Ishikawa (cell line): ENCODE results near the gene DNAL1.

Experiments used
- CEBPB ChIP-seq: IDR thresholded peaks from 2 replicates; pipeline ENCODE4 v1.6.1; 2012
- CREB1 ChIP-seq: IDR thresholded peaks from 2 replicates; pipeline ENCODE4 v1.6.1; 2012; ENCODE audit warnings: low read depth
- EGR1 ChIP-seq: IDR thresholded peaks from 2 replicates; pipeline ENCODE4 v1.6.1; 2012
- EP300 ChIP-seq: IDR thresholded peaks from 2 replicates; pipeline ENCODE4 v1.6.1; 2012; ENCODE audit warnings: borderline replicate concordance
- FOXM1 ChIP-seq: IDR thresholded peaks from 2 replicates; pipeline ENCODE4 v1.6.1; 2012; ENCODE audit warnings: low read depth, borderline replicate concordance
- NFIC ChIP-seq: IDR thresholded peaks from 2 replicates; pipeline ENCODE4 v1.6.1; 2012
- RAD21 ChIP-seq: IDR thresholded peaks from 2 replicates; pipeline ENCODE4 v1.6.1; 2012; ENCODE audit warnings: low read depth
- REST ChIP-seq: IDR thresholded peaks from 2 replicates; pipeline ENCODE4 v1.6.1; 2012; ENCODE audit warnings: low read depth, mild to moderate bottlenecking
- TAF1 ChIP-seq: IDR thresholded peaks from 2 replicates; pipeline ENCODE4 v1.6.1; 2012; ENCODE audit warnings: low read depth, mild to moderate bottlenecking
- TCF12 ChIP-seq: IDR thresholded peaks from 2 replicates; pipeline ENCODE4 v1.6.1; 2012; ENCODE audit warnings: low read depth
- TEAD4 ChIP-seq: IDR thresholded peaks from 2 replicates; pipeline ENCODE4 v1.6.1; 2012
- USF1 ChIP-seq: IDR thresholded peaks from 2 replicates; pipeline ENCODE4 v1.6.1; 2012
- YY1 ChIP-seq: IDR thresholded peaks from 2 replicates; pipeline ENCODE4 v1.6.1; 2012; ENCODE audit warnings: low read depth
- ZBTB7A ChIP-seq: IDR thresholded peaks from 2 replicates; pipeline ENCODE4 v1.6.1; 2012; ENCODE audit warnings: low read depth
- TF ChIP-seq, protein P1 (sequence below): IDR thresholded peaks from 2 replicates; pipeline ENCODE4 v1.6.1; 2012

Gene DNAL1

GRCh38 chr14:73644531-73645247 is at the start of gene DNAL1:
DNAL1 (plus strand) TSS chr14:73644986; CDS start chr14:73645040, 54 bp downstream.
- TF ChIP-seq, protein P1, sequence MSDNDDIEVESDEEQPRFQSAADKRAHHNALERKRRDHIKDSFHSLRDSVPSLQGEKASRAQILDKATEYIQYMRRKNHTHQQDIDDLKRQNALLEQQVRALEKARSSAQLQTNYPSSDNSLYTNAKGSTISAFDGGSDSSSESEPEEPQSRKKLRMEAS, result peak; percentile 61; the same call in 1 of the 2 replicates
- TF ChIP-seq REST (no peak), CREB1 (no peak), TEAD4 (peak; percentile 11; the same call in 1 of the 2 replicates), TAF1 (peak; percentile 80), EP300 (no peak), TCF12 (no peak; the same call in 1 of the 2 replicates), FOXM1 (no peak), NFIC (no peak), USF1 (no peak), CEBPB (no peak), YY1 (no peak; the same call in 1 of the 2 replicates), RAD21 (no peak), ZBTB7A (peak; percentile 34; the same call in 1 of the 2 replicates), EGR1 (no peak)

DNA sequence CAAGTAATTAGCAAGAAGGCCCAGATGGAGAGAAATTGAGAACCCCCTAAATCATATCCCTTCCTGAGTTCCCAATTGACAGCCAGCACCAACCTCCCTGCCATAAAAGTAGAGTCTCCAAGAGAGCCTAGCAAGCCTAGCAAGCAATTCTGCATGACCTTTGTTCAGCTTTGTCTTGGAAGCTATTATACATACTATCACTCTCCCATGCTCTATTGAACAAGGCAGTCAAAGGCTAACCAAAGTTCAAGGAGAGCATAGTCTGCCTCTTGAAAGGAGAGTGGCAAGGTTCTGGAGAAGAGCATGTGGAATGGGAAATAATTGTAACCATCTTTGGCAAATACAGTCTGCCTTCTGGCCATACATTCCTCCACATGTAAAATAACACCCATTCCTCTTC is 45.3 kb upstream of the DNAL1 start:
- TF ChIP-seq, protein P1, result no peak
- no peak for TF ChIP-seq NFIC
- TF ChIP-seq RAD21, result no peak
- no peak for TF ChIP-seq EGR1
- no peak for TF ChIP-seq TAF1
- TF ChIP-seq TEAD4, result no peak
- TF ChIP-seq REST, result no peak
- TF ChIP-seq FOXM1, result no peak
- no peak for TF ChIP-seq EP300
- TF ChIP-seq TCF12, result no peak
- no peak for TF ChIP-seq YY1
- no peak for TF ChIP-seq ZBTB7A
- TF ChIP-seq CREB1, result no peak
- no peak for TF ChIP-seq CEBPB
- no peak for TF ChIP-seq USF1

GRCh38 chr14:73602994-73603393 is 41.8 kb upstream of the DNAL1 start:
- TF ChIP-seq CREB1, result no peak
- TF ChIP-seq USF1, result no peak
- TF ChIP-seq CEBPB, result no peak
- TF ChIP-seq, protein P1, result no peak

GRCh38 chr14:73606271-73606670 is 38.5 kb upstream of the DNAL1 start:
- TF ChIP-seq TCF12, result no peak
- TF ChIP-seq CREB1, result no peak
- no peak for TF ChIP-seq RAD21
- no peak for TF ChIP-seq EGR1
- no peak for TF ChIP-seq NFIC
- no peak for TF ChIP-seq TEAD4

- TF ChIP-seq NFIC (no peak), TEAD4 (no peak), CREB1 (no peak), FOXM1 (no peak), USF1 (no peak), TAF1 (no peak), RAD21 (no peak), REST (no peak), ZBTB7A (no peak), TCF12 (no peak)
Observed at GRCh38 chr14:73607241-73607640, 37.5 kb upstream of the DNAL1 start.
